DMS 273 treated with DMSO at 0.1 percent for 48 hours (cell line): ENCODE data around the gene ZFP14.
"Not testable (repeated sequence)": the region's sequence is repeated elsewhere in the genome, so short reads cannot be mapped to it uniquely, and the experiment has no call there.

ENCODE experiments used
- DNase-seq: peaks from one replicate; lab custom pipeline; 2025; lab: John Stamatoyannopoulos, UW

ZFP14 gene

DNA sequence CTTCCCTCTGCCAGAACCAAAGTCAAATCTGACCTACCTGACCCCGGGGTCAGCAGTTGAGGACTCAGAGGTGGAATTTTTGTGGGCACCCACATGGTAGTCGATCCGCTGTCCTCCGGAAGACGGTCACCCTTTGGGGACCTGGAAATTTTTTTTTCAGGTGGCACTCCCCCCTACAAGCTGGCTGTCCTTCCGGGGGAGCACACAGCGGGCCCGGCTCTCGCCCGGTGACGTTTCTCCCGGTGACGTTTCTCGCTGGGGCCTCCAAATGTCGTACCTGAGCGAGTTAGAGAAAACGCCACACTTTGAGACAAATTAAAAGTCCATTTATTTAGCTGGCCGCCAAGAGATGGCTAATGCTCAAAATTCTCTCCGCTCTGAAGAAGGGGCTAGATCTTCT lies 48.8 kb downstream of the ZFP14 start:
- DNase-seq = no peak

- DNase-seq = not testable (repeated sequence)
Measured at GRCh38 chr19:36329534-36329933, 49.5 kb downstream of the ZFP14 start.

- not testable (repeated sequence) for DNase-seq
Measured at GRCh38 chr19:36326649-36327048, 52.4 kb downstream of the ZFP14 start.

DNA sequence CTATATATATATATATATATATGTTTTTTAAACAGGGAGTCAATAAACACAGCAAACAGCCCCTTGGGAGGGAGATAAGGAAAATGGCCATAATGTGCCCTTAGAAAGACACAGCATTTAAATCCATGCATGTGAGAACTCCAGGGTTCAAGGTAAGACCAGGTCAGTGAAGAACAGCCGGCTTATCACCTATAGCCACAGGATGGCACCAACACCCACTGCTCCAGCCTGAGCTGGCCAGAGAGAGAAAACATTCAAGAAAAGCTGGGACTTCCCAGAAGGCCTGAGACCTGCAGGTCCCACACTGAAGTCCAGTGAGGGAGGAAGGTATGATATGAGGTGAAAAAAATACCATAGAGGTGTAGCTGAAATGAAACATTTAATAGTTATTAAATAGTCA lies 63.8 kb downstream of the ZFP14 start:
- DNase-seq = not testable (repeated sequence)

DNA sequence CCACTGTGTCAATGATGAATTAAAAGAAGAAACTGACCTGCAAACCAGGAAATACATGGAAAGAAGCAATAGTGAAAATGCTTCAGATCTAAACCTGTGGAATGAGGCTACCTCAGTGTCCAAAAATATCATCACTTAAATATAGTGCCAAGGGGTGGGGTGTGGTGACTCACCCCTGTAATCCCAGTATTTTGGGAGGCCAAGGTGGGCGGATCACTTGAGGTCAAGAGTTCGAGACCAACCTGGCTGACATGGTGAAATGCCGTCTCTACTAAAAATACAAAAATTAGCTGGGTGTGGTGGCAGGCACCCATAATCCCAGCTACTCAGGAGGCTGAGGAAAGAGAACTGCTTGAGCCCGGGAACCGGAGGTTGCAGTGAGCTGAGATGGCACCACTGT lies 64.9 kb downstream of the ZFP14 start:
- DNase-seq = not testable (repeated sequence)

DNA sequence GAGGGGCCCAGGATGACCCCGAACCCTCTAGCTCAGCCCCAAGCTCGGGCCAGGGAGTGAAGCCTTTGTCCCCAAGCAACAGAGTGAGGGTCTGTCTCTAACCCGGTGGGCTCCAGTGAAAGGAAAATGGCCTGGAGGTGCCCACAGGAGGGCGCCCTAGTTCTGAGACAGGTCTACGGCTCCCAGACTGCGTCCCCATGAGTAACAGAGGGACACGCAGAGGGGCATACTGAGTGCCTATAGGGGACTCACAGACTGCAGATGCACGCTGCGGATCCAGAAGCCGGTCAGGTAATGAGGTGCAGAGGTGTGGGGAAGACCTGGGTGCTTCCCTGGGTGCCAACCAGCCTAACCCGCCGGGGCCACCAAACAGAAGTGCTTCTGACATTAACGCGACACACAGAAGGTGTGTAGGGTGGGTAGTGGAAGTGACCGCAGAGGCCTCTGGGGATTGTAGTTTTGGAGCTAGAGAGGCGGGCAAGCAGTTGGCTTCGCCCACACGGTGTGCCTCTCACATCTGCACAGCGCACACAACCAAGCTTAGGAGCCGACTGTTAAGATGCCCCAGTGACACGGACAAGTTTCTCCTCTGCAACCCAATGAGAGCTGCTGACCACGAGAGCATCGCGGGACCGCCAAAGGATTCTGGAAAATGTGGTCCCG lies 67.8 kb downstream of the ZFP14 start:
- not testable (repeated sequence) for DNase-seq

- DNase-seq = not testable (repeated sequence)
Measured at GRCh38 chr19:36310416-36310990, 68.5 kb downstream of the ZFP14 start.

DNA sequence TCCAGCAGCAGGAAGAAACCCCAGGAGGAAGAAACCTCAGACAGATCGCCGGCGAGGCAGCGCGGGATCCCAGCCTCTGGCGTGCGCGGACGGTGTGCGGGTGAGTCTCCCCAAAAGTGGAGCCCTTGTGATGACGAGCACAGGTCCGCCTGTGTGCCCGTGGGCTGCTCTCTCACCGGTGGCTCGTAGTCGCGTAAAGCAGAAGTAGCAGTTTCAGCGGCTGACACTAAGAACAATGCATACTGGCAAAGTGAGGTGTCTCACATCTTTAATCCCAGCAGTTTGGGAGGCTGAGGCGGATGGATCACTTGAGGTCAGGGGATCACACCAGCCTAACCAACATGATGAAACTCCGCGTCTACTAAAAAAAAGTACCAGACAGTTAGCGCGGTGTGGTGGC lies 69.2 kb downstream of the ZFP14 start:
- not testable (repeated sequence) for DNase-seq

DNA sequence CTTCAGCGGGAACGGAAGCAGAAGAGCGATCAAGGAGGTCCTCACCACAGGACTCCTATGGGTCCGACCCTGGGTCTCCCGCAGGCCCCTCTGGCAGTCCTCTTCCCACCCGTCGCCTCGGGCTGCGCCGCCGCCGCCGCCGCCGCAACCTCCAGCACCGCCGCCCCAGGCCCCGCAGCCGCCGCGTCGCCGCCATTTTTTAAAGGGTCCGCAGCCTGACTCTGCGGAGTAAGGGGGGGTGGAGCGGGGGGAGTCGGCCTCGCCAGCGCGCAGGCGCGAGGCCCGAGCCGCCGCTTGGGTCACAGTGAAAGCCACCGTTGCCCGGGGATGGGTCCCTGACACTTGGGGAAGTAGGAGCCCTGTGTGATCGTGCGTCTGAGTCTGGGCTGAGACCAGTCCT lies 69.7 kb downstream of the ZFP14 start:
- DNase-seq = not testable (repeated sequence)

- DNase-seq = not testable (repeated sequence)
Measured at GRCh38 chr19:36292317-36292716, 86.7 kb downstream of the ZFP14 start.
